T follicular helper cell (primary cell): Measurements from ENCODE around the gene ZCWPW2.

Experiments
- DNase-seq: peaks from one replicate; pipeline ENCODE4 v3.0.0-alpha.2; 2020; ENCODE audit warnings: low read depth
- total RNA-seq, 2 experiments: gene quantifications; one replicate each; lab custom pipeline; 2026; lab: John Stamatoyannopoulos, UW

ZCWPW2 gene, protein sequence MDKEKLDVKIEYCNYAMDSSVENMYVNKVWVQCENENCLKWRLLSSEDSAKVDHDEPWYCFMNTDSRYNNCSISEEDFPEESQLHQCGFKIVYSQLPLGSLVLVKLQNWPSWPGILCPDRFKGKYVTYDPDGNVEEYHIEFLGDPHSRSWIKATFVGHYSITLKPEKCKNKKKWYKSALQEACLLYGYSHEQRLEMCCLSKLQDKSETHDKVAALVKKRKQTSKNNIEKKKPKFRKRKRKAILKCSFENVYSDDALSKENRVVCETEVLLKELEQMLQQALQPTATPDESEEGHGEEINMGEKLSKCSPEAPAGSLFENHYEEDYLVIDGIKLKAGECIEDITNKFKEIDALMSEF
- total RNA-seq: 0.26 to 1.6 reads per million in 2 experiments

GRCh38 chr3:28348629-28349468 lies at the start of gene ZCWPW2, which contains the start of gene AZI2:
Gene ZCWPW2, plus strand, starts transcription at chr3:28348721. Its CDS starts 64,348 bp downstream, at chr3:28413069.
Gene AZI2, minus strand, starts transcription at chr3:28348824. Its CDS starts 8,207 bp downstream, at chr3:28340617.
- DNase-seq: peak; percentile 86

- DNase-seq: no peak
These were observed 48.8 kb upstream of the ZCWPW2 start for GRCh38 chr3:28299705-28300104.

GRCh38 chr3:28300345-28300962 lies 48.1 kb upstream of the ZCWPW2 start:
- no peak for DNase-seq

- DNase-seq: no peak
These were observed 46.8 kb upstream of the ZCWPW2 start for GRCh38 chr3:28301688-28302087.

DNA sequence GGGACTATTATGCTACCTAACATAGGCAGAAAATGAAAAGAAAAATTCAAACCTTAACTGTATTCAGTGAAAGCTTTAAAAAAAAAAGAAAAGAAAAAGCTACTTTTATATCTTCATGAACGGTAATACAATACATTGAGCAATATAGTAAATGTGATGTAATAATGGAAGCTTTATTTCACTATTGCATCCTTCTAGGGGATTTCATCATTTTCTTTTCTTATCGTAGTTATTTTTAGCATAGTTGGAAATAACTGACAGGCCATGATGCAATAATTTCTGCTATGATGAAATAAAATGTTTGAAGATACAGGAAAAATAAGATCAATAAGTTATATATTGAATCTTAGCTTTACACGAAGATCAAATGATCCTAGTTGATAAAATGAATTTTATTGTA lies 40.3 kb upstream of the ZCWPW2 start:
- no peak for DNase-seq

DNA sequence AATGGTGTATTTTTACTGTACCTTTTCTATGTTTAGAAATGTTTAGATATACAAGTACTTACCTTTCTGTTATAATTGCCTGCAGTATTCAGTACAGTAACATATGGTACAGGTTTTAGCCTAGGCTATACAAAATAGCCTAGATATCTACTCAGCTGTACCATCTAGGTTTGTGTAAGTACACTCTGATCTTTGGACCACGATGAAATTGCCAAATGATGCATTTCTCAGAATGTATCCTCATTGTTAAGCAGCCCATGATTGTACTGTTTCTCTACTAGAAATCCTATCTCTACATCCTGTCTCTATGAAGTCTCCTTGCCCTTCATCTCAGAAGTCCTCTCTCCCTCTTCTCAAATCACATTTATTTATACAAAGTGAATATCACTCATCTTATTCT lies 32.8 kb upstream of the ZCWPW2 start:
- no peak for DNase-seq

DNA sequence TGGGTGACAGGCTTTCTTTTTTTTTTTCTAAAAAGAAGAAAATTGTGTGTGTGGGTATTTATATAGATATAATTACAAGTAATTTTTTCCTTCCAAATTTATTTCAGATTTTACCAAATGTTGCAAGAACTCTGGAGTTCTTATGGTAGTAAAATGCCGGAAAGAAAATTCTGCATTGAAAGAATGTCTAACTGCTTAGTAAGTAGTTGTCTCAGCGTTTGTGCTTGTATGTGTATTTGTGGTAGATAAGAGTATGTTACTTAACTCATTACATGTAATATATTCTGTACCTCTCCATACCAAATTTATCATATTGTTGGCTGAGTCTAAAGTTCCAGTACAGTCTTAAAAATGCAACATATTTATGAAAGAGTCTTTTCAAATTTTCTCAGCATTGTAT lies 32.3 kb upstream of the ZCWPW2 start:
- no peak for DNase-seq

- no peak for DNase-seq
These were observed 31.0 kb upstream of the ZCWPW2 start for GRCh38 chr3:28317438-28318022.

- no peak for DNase-seq
These were observed 27.5 kb upstream of the ZCWPW2 start for GRCh38 chr3:28320981-28321380.

GRCh38 chr3:28322464-28322863 lies 26.1 kb upstream of the ZCWPW2 start:
- DNase-seq: no peak

DNA sequence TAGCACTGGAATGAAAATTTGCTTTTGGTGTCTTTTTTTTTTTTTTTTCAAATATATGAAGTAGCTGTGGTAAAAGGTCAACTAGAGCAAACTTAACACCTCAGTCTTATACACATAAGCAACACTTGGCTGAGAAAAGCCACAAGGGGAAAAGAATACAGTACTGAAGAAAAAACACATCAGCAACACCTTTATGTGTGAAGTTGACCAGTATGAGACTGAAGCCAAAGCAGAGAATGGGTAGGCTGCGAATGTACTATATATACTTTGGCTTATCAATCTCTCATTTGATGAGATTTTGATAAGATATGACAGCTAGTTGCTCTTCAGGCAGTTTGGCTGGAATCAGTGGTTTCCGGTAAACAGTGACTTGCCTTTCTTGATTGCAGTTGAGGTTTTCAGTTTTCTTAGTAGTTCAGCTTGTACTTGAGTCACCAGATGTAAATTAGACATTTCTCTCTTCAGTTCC lies 22.0 kb upstream of the ZCWPW2 start:
- DNase-seq: no peak

- DNase-seq: no peak
These were observed 20.1 kb upstream of the ZCWPW2 start for GRCh38 chr3:28328188-28329151.

GRCh38 chr3:28334552-28334951 lies 14.0 kb upstream of the ZCWPW2 start:
- no peak for DNase-seq

GRCh38 chr3:28335246-28335645 lies 13.3 kb upstream of the ZCWPW2 start:
- no peak for DNase-seq

GRCh38 chr3:28337230-28337629 lies 11.3 kb upstream of the ZCWPW2 start:
- DNase-seq: no peak

DNA sequence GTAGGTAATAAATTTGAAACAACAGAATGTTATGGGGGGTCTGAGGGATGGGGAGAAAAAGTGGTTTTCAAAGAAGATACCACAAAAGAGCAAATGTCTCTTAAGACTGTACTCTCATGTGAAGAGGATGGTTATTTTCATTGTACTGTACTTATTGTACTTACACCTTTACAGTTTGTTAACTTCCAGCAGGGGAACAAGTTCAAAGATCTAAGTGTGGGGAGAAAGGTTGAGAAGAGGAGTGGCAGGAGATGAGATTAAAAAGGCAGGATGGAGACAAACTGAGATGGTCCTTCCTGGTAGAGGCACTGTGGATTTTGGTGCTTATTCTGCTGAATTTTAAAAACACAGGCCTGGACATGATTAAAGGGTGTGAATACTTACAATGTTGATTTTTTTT lies 5.4 kb upstream of the ZCWPW2 start:
- DNase-seq: no peak

GRCh38 chr3:28345690-28346089 lies 2.8 kb upstream of the ZCWPW2 start:
- DNase-seq: no peak

- no peak for DNase-seq
These were observed 902 bp upstream of the ZCWPW2 start for GRCh38 chr3:28347374-28348264.

GRCh38 chr3:28348265-28348628 lies 274 bp upstream of the ZCWPW2 start:
- DNase-seq: no peak

DNA sequence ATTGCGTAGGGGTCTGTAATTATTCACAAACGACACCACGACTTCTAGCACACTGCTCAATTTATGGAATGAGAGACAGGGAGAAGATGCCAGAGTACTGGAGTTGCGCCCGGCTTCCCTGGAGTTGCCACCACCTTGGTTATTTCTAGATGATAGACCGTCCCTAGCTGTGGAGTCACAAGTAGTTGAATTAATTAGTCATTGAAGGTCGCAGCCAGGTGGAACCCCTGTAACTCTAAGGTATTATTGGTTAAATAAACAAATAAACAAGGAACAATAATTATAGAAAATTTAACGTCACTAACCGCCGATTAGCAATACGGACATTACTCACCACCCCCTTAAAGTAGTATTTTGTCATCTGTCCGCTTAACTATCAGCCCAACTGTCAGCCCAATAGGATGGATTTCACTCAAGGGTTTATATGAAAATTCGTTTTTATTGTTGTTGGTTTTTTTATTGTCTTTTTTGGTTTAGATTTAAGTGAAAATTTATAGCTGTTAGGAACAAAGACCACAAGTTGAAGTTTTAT lies 1.0 kb downstream of the ZCWPW2 start:
- DNase-seq: no peak
